ENCODE results near the gene SELENOV.

DNA sequence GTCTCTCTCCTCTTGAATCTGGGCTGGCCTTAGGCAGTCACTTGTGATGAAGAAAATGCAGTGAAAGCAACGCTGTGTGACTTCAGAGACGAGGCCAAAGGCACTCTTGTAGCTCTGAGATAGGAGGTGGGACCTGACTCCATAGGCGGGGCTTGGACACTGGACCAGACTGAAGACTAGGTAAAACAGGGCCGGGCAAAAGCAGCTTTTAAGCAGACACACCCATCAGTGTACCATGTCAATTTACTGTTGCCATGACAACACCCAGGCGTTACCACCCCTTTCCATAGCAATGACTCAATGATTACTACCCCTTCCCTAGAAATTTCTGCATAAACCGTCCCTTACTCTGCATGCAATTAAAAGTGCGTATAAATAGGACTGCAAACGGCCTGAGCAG is 31.7 kb downstream of the SELENOV start:
- no peak for TF ChIP-seq SP1 (IDR thresholded peaks at IDR 0.05)
- TF ChIP-seq FOXK2 (IDR thresholded peaks at IDR 0.05) = no peak
- TF ChIP-seq SUZ12 (IDR thresholded peaks at IDR 0.05) = no peak
- no peak for TF ChIP-seq ZNF384 (IDR thresholded peaks at IDR 0.05)
- no peak for TF ChIP-seq ARNT (IDR thresholded peaks at IDR 0.05)
- TF ChIP-seq, protein P1, sequence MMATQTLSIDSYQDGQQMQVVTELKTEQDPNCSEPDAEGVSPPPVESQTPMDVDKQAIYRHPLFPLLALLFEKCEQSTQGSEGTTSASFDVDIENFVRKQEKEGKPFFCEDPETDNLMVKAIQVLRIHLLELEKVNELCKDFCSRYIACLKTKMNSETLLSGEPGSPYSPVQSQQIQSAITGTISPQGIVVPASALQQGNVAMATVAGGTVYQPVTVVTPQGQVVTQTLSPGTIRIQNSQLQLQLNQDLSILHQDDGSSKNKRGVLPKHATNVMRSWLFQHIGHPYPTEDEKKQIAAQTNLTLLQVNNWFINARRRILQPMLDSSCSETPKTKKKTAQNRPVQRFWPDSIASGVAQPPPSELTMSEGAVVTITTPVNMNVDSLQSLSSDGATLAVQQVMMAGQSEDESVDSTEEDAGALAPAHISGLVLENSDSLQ (IDR thresholded peaks at IDR 0.05) = no peak
- TF ChIP-seq CTBP1 (IDR thresholded peaks at IDR 0.05; ENCODE audit: borderline replicate concordance) = no peak
